Fibroblast of skin of left biceps (primary cell): ENCODE data around the gene SPACA6.
"Not testable (repeated sequence)": the region's sequence is repeated elsewhere in the genome, so short reads cannot be mapped to it uniquely, and the experiment has no call there.

Experiments
- DNase-seq, 2 experiments: peaks; one replicate each; pipeline ENCODE4 v3.0.0-alpha.2; 2013; ENCODE audit warnings: low read depth in 2 of 2

Gene SPACA6

GRCh38 chr19:51693260-51693659 is at the start of gene SPACA6:
TSS of gene SPACA6 (plus strand) at chr19:51693330. CDS start at chr19:51693527, 197 bp downstream.
- no peak for DNase-seq

- DNase-seq: no peak
Observed at GRCh38 chr19:51644636-51645271, 48.4 kb upstream of the SPACA6 start.

- DNase-seq: not testable (repeated sequence)
Observed at GRCh38 chr19:51646730-51647129, 46.4 kb upstream of the SPACA6 start, which contains the start of gene SIGLEC14. TSS of gene SIGLEC14 (minus strand) at chr19:51646825. CDS start at chr19:51646759, 66 bp downstream.

- DNase-seq: no peak
Observed at GRCh38 chr19:51647318-51647717, 45.8 kb upstream of the SPACA6 start.

- no peak for DNase-seq
Observed at GRCh38 chr19:51651216-51651846, 41.8 kb upstream of the SPACA6 start.

GRCh38 chr19:51652266-51652665 is 40.9 kb upstream of the SPACA6 start:
- no peak for DNase-seq

GRCh38 chr19:51653162-51653561 is 40.0 kb upstream of the SPACA6 start:
- no peak for DNase-seq

- DNase-seq: no peak
Observed at GRCh38 chr19:51654783-51655182, 38.3 kb upstream of the SPACA6 start.

- DNase-seq: peak; percentile 26 to 36
Observed at GRCh38 chr19:51660975-51661600, 32.0 kb upstream of the SPACA6 start.

- no peak for DNase-seq
Observed at GRCh38 chr19:51663650-51664049, 29.5 kb upstream of the SPACA6 start.

- DNase-seq: no peak
Observed at GRCh38 chr19:51664131-51664530, 29.0 kb upstream of the SPACA6 start.

- no peak for DNase-seq
Observed at GRCh38 chr19:51664997-51665396, 28.1 kb upstream of the SPACA6 start.

- DNase-seq: no peak
Observed at GRCh38 chr19:51668216-51668615, 24.9 kb upstream of the SPACA6 start.

GRCh38 chr19:51675911-51676565 is 17.1 kb upstream of the SPACA6 start:
- not testable (repeated sequence) for DNase-seq

- no peak for DNase-seq
Observed at GRCh38 chr19:51676566-51677083, 16.5 kb upstream of the SPACA6 start.

- DNase-seq: no peak
Observed at GRCh38 chr19:51680474-51680873, 12.7 kb upstream of the SPACA6 start.

GRCh38 chr19:51681286-51681941 is 11.7 kb upstream of the SPACA6 start:
- DNase-seq: no peak

- no peak for DNase-seq
Observed at GRCh38 chr19:51686171-51686570, 7.0 kb upstream of the SPACA6 start.

- DNase-seq: no peak
Observed at GRCh38 chr19:51687791-51688670, 5.1 kb upstream of the SPACA6 start.

GRCh38 chr19:51688671-51689571 is 4.2 kb upstream of the SPACA6 start:
- DNase-seq: peak; percentile 91 to 92
